Measurements from ENCODE around the gene MILR1. TPM values are rescaled to one million over a fixed set of nuclear protein-coding genes. Genes with fewer than 3 reads are reported as not detected.

The MILR1 gene
- total RNA-seq, 1 experiment from 2014 or later: not detected

GRCh38 chr17:64496348-64496785 lies 47.5 kb downstream of the MILR1 start:
- Mint-ChIP-seq H3K9me3 (peaks cover 8% of the 10 kb centered on the region), H3K27ac (peak overlapping the region; percentile 98)

GRCh38 chr17:64496786-64497564 lies 48.1 kb downstream of the MILR1 start, which contains the start of gene POLG2:
Gene POLG2 (minus strand): TSS chr17:64497054. CDS start chr17:64496968, 86 bp downstream.
- H3K36me3 Mint-ChIP-seq: peaks cover 52% of the 10 kb centered on the region
- H3K4me3 Mint-ChIP-seq: peak within 1 kb of the TSS; percentile 100
- ATAC-seq (peak; percentile 85), DNase-seq (ENCODE audit: low spot score) (peak; percentile 93)
- H3K4me1 Mint-ChIP-seq: peaks cover 54% of the 10 kb centered on the region
- ChIA-PET POLR2A (interaction anchor here (2.7 kb wide), 1 partner anchor 9 kb away, joined by 53 read pairs; the partner anchor contains the start of genes CEP95 and DDX5), CTCF (interaction anchor here (0.5 to 2.7 kb wide), 10 partner anchors 8 to 631 kb away, joined by 3 to 32 read pairs (median 3); partner anchors contain the start of genes CEP95 and DDX5)
- no peaks in the 10 kb centered on the region for H3K27me3 Mint-ChIP-seq (ENCODE audit: low read depth)
- H3K9me3 Mint-ChIP-seq: peaks cover 2% of the 10 kb centered on the region
- H3K27ac Mint-ChIP-seq: peak within 1 kb of the TSS; percentile 98
- TF ChIP-seq TP53 (CRISPR knock-in tag; IDR thresholded peaks at IDR 0.05) (no peak), HMGA2 (CRISPR knock-in tag; IDR thresholded peaks at IDR 0.05) (no peak), IRF2 (CRISPR knock-in tag; IDR thresholded peaks at IDR 0.05; ENCODE audit: borderline replicate concordance, low read depth) (no peak), CREB1 (CRISPR knock-in tag; IDR thresholded peaks at IDR 0.05) (no peak), EMX1 (CRISPR knock-in tag; IDR thresholded peaks at IDR 0.05) (peak; percentile 96), JUN (CRISPR knock-in tag; IDR thresholded peaks at IDR 0.05) (no peak), ERG (CRISPR knock-in tag; IDR thresholded peaks at IDR 0.05) (peak; percentile 85; the same call in 1 of the 2 replicates), NR3C1 (CRISPR knock-in tag; conservative IDR thresholded peaks at IDR 0.05; ENCODE audit: low read depth) (no peak), FOXP4 (CRISPR knock-in tag; IDR thresholded peaks at IDR 0.05) (peak; percentile 71), ZNF423 (CRISPR knock-in tag; IDR thresholded peaks at IDR 0.05) (no peak), TCF7 (CRISPR knock-in tag; IDR thresholded peaks at IDR 0.05; ENCODE audit: low read depth) (no peak), SMAD4 (CRISPR knock-in tag; IDR thresholded peaks at IDR 0.05) (no peak), GTF2I (CRISPR knock-in tag; conservative IDR thresholded peaks at IDR 0.05) (no peak), HMGXB4 (CRISPR knock-in tag; IDR thresholded peaks at IDR 0.05) (0 out of 2 replicates have a peak, but pooled peaks have one; percentile 26)
- TF ChIP-seq, protein P1, sequence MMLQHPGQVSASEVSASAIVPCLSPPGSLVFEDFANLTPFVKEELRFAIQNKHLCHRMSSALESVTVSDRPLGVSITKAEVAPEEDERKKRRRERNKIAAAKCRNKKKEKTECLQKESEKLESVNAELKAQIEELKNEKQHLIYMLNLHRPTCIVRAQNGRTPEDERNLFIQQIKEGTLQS (CRISPR knock-in tag; conservative IDR thresholded peaks at IDR 0.05): no peak
- TF ChIP-seq, protein P2, sequence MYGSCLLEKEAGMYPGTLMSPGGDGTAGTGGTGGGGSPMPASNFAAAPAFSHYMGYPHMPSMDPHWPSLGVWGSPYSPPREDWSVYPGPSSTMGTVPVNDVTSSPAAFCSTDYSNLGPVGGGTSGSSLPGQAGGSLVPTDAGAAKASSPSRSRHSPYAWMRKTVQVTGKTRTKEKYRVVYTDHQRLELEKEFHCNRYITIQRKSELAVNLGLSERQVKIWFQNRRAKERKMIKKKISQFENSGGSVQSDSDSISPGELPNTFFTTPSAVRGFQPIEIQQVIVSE (CRISPR knock-in tag; IDR thresholded peaks at IDR 0.05; ENCODE audit: borderline replicate concordance): no peak
- TF ChIP-seq, protein P3, sequence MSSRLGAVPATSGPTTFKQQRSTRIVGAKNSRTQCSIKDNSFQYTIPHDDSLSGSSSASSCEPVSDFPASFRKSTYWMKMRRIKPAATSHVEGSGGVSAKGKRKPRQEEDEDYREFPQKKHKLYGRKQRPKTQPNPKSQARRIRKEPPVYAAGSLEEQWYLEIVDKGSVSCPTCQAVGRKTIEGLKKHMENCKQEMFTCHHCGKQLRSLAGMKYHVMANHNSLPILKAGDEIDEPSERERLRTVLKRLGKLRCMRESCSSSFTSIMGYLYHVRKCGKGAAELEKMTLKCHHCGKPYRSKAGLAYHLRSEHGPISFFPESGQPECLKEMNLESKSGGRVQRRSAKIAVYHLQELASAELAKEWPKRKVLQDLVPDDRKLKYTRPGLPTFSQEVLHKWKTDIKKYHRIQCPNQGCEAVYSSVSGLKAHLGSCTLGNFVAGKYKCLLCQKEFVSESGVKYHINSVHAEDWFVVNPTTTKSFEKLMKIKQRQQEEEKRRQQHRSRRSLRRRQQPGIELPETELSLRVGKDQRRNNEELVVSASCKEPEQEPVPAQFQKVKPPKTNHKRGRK (CRISPR knock-in tag; IDR thresholded peaks at IDR 0.05; ENCODE audit: borderline replicate concordance): no peak
- TF ChIP-seq, protein P4, sequence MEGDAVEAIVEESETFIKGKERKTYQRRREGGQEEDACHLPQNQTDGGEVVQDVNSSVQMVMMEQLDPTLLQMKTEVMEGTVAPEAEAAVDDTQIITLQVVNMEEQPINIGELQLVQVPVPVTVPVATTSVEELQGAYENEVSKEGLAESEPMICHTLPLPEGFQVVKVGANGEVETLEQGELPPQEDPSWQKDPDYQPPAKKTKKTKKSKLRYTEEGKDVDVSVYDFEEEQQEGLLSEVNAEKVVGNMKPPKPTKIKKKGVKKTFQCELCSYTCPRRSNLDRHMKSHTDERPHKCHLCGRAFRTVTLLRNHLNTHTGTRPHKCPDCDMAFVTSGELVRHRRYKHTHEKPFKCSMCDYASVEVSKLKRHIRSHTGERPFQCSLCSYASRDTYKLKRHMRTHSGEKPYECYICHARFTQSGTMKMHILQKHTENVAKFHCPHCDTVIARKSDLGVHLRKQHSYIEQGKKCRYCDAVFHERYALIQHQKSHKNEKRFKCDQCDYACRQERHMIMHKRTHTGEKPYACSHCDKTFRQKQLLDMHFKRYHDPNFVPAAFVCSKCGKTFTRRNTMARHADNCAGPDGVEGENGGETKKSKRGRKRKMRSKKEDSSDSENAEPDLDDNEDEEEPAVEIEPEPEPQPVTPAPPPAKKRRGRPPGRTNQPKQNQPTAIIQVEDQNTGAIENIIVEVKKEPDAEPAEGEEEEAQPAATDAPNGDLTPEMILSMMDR (IDR thresholded peaks at IDR 0.05): no peak
- TF ChIP-seq, protein P5, sequence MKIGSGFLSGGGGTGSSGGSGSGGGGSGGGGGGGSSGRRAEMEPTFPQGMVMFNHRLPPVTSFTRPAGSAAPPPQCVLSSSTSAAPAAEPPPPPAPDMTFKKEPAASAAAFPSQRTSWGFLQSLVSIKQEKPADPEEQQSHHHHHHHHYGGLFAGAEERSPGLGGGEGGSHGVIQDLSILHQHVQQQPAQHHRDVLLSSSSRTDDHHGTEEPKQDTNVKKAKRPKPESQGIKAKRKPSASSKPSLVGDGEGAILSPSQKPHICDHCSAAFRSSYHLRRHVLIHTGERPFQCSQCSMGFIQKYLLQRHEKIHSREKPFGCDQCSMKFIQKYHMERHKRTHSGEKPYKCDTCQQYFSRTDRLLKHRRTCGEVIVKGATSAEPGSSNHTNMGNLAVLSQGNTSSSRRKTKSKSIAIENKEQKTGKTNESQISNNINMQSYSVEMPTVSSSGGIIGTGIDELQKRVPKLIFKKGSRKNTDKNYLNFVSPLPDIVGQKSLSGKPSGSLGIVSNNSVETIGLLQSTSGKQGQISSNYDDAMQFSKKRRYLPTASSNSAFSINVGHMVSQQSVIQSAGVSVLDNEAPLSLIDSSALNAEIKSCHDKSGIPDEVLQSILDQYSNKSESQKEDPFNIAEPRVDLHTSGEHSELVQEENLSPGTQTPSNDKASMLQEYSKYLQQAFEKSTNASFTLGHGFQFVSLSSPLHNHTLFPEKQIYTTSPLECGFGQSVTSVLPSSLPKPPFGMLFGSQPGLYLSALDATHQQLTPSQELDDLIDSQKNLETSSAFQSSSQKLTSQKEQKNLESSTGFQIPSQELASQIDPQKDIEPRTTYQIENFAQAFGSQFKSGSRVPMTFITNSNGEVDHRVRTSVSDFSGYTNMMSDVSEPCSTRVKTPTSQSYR (CRISPR knock-in tag; IDR thresholded peaks at IDR 0.05): no peak; the same call in 1 of the 2 replicates

More at GRCh38 chr17:64496348-64496785, 47.5 kb downstream of the MILR1 start:
- peaks cover 49% of the 10 kb centered on the region for H3K4me1 Mint-ChIP-seq
- POLR2A ChIA-PET: interaction anchor here (2.7 kb wide), 1 partner anchor 10 kb away, joined by 53 read pairs; the partner anchor contains the start of genes CEP95 and DDX5
- H3K4me3 Mint-ChIP-seq: peak overlapping the region; percentile 100
- ATAC-seq (peak; percentile 3), DNase-seq (ENCODE audit: low spot score) (no peak)
- H3K36me3 Mint-ChIP-seq: peaks cover 52% of the 10 kb centered on the region
- TF ChIP-seq RORB (CRISPR knock-in tag; IDR thresholded peaks at IDR 0.05) (no peak), SOX15 (CRISPR knock-in tag; IDR thresholded peaks at IDR 0.05) (no peak)
- CTCF ChIA-PET: interaction anchor here (0.6 to 2.7 kb wide), 8 partner anchors 9 to 630 kb away, joined by 3 to 32 read pairs (median 3); partner anchors contain the start of genes CEP95 and DDX5
- no peaks in the 10 kb centered on the region for H3K27me3 Mint-ChIP-seq (ENCODE audit: low read depth)
